Ramos (cell line): Measurements from ENCODE around the gene ETFA.

Source experiments
- in situ Hi-C: fragments of 300-500 bp; cut with MboI; formaldehyde crosslinking; loops from one replicate; pipeline ENCODE4 v1.14.3; 2022; ENCODE audit warnings: low sequenced_read_pairs; ENCODE audit not compliant: unreplicated experiment

The ETFA gene

GRCh38 chr15:76199106-76200082, 111.9 kb downstream of the ETFA start:
- in situ Hi-C loops, result no loop called here

DNA sequence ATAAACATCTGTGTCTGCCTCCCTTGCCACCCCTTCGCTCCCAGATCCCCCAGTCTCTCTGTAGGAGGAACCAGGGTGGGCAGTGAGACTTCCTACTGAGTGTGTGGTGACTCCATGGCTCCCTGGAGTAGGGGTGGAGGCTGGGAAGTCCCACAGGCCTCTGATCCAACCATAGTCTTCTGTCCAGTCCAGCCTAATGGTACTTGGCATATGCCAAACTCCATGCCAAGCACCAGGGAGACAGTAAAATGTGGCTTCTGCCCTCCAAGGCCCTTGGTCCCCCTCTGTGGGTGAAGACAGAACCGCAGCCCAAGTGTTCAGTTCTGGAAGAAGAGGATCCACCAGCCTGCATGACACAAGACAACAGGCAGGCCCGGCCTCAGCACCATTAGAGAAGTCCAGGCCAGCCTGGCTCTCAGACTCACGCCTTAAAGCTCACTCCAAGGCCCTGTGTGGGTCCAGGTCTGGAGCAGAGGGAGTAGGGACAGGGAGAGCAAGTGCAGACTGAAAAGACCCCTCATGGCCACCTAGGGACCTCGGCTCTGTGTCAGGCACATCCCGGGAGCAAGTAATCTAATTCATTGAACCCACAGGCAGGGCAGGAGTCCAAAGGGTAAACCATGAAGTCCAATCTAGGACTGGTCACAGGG, 112.7 kb downstream of the ETFA start:
- in situ Hi-C loops, result no loop called here

DNA sequence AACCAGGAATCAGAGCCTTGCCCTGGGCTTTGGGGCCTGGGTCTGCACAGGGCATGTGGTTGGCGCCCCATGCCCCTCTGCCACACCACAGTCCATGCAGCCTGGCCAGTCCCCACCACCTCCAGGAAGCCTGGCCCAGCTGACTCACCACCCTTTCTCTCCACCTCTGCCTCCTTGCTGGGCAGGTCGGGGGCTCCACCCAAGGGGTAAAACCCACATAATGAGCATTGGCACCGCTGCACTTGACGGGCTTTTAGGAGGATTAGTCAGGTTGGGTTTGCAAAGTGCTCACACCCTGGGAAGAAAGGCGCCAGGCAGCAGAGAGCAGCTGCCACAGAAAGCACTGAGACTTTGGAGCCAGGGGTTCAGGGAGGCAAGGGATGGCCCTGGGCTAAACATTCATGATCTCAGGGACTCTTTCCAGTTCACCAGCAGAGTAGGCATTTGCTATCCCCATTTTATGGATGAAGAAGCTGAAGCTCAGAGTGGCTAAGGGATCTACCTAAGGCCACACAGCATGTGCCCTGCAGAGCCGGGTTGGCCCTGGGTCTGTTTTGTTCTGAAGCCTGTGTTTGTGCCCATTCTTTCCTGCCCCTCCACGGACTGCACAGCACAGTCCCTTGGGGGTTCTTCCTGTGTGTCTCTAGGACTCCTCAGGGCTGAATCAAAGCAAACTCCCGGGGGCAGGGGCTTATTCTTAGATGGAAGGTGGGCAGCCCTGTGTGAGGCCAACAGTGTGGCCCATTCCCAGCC, 113.4 kb downstream of the ETFA start:
- in situ Hi-C loops, result no loop called here

- in situ Hi-C loops, result no loop called here
Observed at GRCh38 chr15:76196269-76197231, 114.7 kb downstream of the ETFA start.

DNA sequence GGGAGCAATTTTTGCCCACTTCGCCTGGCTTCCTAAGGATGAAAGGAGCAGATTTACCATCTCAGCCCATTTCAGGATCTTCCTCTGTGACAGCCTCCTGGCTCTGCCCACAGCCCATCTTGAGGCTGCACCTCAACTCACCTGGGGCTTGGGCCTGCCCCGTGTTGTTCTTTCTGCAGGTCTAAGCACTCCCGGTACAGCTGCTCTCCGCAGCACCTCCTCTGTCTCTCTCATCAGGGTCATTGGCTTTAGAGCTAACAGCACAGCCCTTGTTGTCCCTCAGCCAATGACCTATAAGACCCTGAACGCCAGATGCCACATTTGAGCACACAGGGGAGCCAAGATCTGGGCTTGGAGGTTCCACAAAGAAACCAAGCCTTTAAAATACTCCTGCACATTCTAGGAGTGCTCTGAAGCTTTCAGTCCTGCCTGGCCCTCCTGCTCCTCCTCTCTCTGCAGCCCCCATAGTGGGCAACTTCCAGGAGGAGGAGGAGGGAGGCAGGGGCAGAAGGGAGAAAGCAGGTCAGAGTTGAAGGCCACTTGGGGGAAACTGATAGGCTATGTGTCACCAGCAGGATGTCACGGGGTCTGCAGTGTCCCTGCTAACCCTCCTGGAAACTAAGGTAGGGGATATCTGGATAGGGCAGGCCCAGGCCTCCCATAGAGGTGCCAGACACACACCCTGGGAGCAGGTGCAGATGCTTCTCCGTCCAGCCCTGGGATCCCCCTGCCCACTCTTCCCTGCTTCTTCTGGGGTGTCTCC, 115.6 kb downstream of the ETFA start:
- in situ Hi-C loops, result no loop called here

DNA sequence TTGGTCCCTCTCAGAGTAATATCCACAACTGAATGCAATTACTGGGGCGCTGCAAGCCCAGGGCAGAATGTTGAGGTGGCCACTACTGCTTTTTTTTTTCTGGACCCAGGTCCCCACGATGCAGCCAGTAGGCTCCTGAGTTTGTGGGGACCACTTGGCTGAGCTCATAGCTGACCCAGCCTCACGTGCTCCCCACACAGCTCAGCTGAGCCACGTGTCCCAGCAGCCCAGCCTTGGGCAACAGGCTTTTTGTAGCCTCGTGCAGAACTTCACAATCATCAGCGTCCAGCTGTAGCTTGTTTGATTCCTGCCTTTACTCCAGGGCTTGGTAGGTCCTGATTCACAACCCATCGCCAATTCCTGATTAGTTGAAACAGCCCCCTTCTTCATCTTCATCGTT, 117.3 kb downstream of the ETFA start:
- in situ Hi-C loops, result no loop called here

DNA sequence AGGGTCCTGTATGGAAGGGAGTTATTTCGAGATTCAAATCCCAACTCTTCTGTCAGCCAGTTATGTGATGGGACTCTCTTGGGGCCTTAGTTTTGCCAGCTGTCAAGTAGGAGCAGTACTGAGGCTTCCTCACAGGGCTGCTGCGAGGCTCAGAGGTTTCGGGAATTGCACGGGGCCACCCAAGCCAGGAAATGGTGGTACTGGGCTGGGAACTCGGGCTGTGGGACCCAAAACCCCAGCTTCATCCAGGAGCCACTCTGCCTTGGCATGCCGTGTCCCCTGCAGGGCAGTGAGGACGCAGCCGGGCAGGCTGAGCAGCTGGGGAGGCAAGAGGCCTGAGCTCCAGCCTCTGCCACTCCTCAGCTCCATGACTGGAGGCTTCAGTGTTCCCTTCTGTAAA, 118.6 kb downstream of the ETFA start:
- in situ Hi-C loops, result no loop called here

GRCh38 chr15:76191539-76192244, 119.6 kb downstream of the ETFA start:
- in situ Hi-C loops, result no loop called here

DNA sequence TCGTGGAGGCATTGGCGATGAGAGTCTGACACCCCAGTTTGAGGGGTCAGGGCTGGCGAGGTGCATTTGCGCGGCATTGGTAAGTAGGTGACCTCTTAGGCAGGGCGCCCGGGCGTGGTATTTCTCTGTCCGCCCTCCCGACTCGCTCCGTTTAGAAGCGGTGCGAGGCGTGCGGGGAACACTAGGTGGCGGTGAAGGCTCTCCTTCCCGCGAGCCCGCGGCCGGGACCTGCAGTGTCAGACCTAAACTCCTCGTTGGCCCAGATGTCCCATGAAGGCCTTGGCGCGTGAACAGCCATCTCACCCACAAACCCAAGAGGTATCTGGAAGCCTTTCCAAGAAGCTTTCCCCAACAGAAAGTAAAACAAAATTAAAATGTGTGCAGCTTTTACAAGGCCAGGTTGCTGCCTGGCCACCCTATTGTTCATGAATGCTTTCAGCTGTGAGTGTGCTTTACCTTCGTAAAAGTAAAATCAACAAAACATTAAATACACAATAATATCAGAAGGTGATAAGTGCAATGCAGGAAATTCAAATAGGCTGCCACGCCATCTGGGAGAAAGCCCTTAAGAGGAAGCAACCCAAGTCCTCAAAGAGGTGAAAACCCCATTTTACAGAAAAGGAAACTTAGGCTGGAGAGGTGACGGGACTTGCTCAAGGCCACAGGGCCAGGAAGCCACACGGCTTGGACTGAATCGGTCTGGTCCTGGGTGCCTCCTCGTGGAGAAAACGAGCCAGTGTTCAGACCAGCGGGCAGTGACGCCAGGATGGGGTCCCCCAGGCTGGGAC, 120.3 kb downstream of the ETFA start:
- in situ Hi-C loops, result no loop called here

- in situ Hi-C loops, result no loop called here
Observed at GRCh38 chr15:76190070-76190564, 121.2 kb downstream of the ETFA start.

- in situ Hi-C loops, result no loop called here
Observed at GRCh38 chr15:76189106-76189505, 122.2 kb downstream of the ETFA start.

GRCh38 chr15:76187163-76187562, 124.1 kb downstream of the ETFA start:
- in situ Hi-C loops, result no loop called here

- in situ Hi-C loops, result no loop called here
Observed at GRCh38 chr15:76185716-76186115, 125.6 kb downstream of the ETFA start.

- in situ Hi-C loops, result no loop called here
Observed at GRCh38 chr15:76184650-76185035, 126.6 kb downstream of the ETFA start.

- in situ Hi-C loops, result no loop called here
Observed at GRCh38 chr15:76183930-76184649, 127.2 kb downstream of the ETFA start.

DNA sequence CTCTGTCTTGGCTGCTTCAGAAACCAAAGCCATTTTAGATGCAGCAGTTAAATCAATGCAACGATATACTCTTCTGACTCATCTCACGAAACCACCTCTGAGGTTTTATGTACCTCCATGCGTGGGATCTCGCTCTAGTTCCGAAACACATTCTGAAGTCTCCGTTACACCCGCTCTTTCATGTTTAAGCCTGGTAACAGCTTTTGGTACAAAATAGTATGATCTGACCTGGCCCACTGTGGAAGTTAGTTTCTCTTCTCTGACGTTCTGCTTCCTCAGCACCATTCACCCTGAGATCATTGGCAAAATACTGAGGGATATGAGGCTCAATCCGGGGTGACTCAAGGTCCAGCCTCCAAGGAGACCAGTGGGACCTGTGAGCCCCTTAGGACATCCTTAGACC, 129.6 kb downstream of the ETFA start:
- in situ Hi-C loops, result no loop called here

DNA sequence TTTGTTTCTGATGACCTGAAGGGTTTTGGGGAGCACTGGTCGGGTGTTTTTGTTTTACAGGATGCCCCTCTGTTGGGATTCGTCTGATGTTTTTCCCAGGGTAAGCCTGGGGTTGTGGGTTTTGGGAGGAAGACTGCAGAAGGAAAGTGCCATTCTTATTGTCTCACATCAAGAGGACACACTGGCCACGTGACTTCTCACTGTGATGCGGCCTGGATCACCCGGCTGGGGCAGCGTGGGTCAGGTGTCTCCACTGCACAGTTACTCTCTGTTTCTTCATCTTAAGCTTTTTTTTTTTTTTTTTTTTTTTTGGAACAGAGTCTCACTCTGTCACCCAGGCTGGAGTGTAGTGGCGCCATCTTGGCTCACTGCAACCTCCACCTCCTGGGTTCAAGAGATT, 130.9 kb downstream of the ETFA start:
- in situ Hi-C loops, result no loop called here
